H1 (cell line): ENCODE results near the gene SLC31A2. TPM values are rescaled to one million over a fixed set of nuclear protein-coding genes. Genes with fewer than 3 reads are reported as not detected.

Experiments
- CTCF ChIA-PET: fragments of 300-600 bp; sonication (Branson Sonifier 250); formaldehyde crosslinking; loops from one replicate; lab custom pipeline; 2021; ENCODE audit not compliant: partially characterized antibody; lab: Charles Lee
- POLR2A ChIA-PET: fragments of 300-600 bp; sonication (Branson Sonifier 250); formaldehyde crosslinking; loops from one replicate; lab custom pipeline; 2021; ENCODE audit warnings: inconsistent platforms; ENCODE audit not compliant: partially characterized antibody; lab: Charles Lee
- DNase-seq, 2 experiments: peaks; one replicate each; pipeline versions ENCODE4 v3.0.0 to v3.0.0-alpha.2; 2010 to 2022; ENCODE audit warnings: low spot score in 2 of 2, low read depth in 1 of 2, mixed read lengths in 1 of 2
- FAIRE-seq: peaks from 2 replicates; lab custom pipeline; 2011; peaks lifted over from hg19 to GRCh38; lab: Jason Lieb, UNC
- H2AFZ ChIP-seq: 2 replicates; pipeline ENCODE4 v1.8.1; 2012; ENCODE audit warnings: low read length, inconsistent platforms
- H2AK5ac ChIP-seq: 2 replicates; pipeline ENCODE4 v1.6.1; 2013; ENCODE audit warnings: low read depth, low read length
- H2BK120ac ChIP-seq: replicated peaks from 2 replicates; pipeline ENCODE3; 2013; ENCODE audit warnings: low read depth, low read length, inconsistent platforms
- H2BK12ac ChIP-seq: 2 replicates; pipeline ENCODE4 v1.6.1; 2013; ENCODE audit warnings: low read depth, low read length
- H2BK15ac ChIP-seq: 2 replicates; pipeline ENCODE4 v1.6.1; 2013; ENCODE audit warnings: low read length
- H2BK20ac ChIP-seq: 2 replicates; pipeline ENCODE4 v1.6.1; 2013; ENCODE audit warnings: low read length
- H2BK5ac ChIP-seq: 2 replicates; pipeline ENCODE4 v1.6.1; 2013; ENCODE audit warnings: low read depth, low read length
- H3K14ac ChIP-seq: 2 replicates; pipeline ENCODE4 v1.6.1; 2013; ENCODE audit warnings: inconsistent platforms; ENCODE audit not compliant: insufficient read length
- H3K18ac ChIP-seq: 2 replicates; pipeline ENCODE4 v1.6.1; 2013; ENCODE audit warnings: low read length; ENCODE audit errors: extremely low read depth
- H3K23ac ChIP-seq: 2 replicates; pipeline ENCODE4 v1.6.1; 2013; ENCODE audit warnings: inconsistent platforms; ENCODE audit not compliant: insufficient read length
- H3K23me2 ChIP-seq: 2 replicates; pipeline ENCODE4 v1.6.1; 2013; ENCODE audit warnings: low read depth, low read length
- H3K27ac ChIP-seq: 2 replicates; pipeline ENCODE4 v1.6.1; 2011; ENCODE audit warnings: low read depth, low read length, inconsistent platforms
- H3K27me3 ChIP-seq, 4 experiments: replicated peaks in 1 of 4; 1 replicate in 1 of 4; 2 replicates in 3 of 4; pipeline versions ENCODE4 v1.6.1 to v1.8.1; 2011 to 2013; ENCODE audit warnings: low read length in 3 of 4, mild to moderate bottlenecking in 3 of 4, inconsistent platforms in 2 of 4, mixed read lengths in 2 of 4, moderate library complexity in 1 of 4; ENCODE audit not compliant: control insufficient read depth in 3 of 4, insufficient read depth in 3 of 4; ENCODE audit errors: extremely low read depth in 1 of 4
- H3K36me3 ChIP-seq, 4 experiments: 2 replicates each; pipeline versions ENCODE4 v1.6.1 to v1.8.1; 2011 to 2013; ENCODE audit warnings: mild to moderate bottlenecking in 4 of 4, low read length in 3 of 4, moderate library complexity in 2 of 4, control low read depth in 1 of 4, inconsistent platforms in 1 of 4; ENCODE audit not compliant: insufficient read depth in 4 of 4, control insufficient read depth in 2 of 4
- H3K4ac ChIP-seq: replicated peaks from 2 replicates; pipeline ENCODE3; 2013; ENCODE audit warnings: low read length, low read depth, mixed read lengths, inconsistent platforms; ENCODE audit not compliant: insufficient read length
- H3K4me1 ChIP-seq, 4 experiments: replicated peaks in 1 of 4; 1 replicate in 1 of 4; 2 replicates in 3 of 4; pipeline versions ENCODE4 v1.6.1 to v1.8.1; 2011 to 2013; ENCODE audit warnings: low read length in 3 of 4, inconsistent platforms in 2 of 4, mixed read lengths in 1 of 4; ENCODE audit not compliant: insufficient read depth in 4 of 4, control insufficient read depth in 3 of 4
- H3K4me2 ChIP-seq, 2 experiments: 2 replicates each; pipeline versions ENCODE4 v1.6.1 to v1.8.1; 2011 to 2013; ENCODE audit warnings: low read depth in 2 of 2, low read length in 2 of 2, control low read depth in 1 of 2, inconsistent platforms in 1 of 2, mild to moderate bottlenecking in 1 of 2; ENCODE audit not compliant: insufficient read depth in 1 of 2
- H3K4me3 ChIP-seq, 4 experiments: fragments of 200-600, 300-600 bp in 1 of 4; sonication (generic), shearing (Covaris generic), sonication (Bioruptor Twin) in 1 of 4; 2 replicates each; pipeline versions ENCODE4 v1.5.1 to v1.8.1; 2011 to 2016; ENCODE audit warnings: low read length in 4 of 4, low read depth in 3 of 4, control low read depth in 2 of 4, inconsistent platforms in 2 of 4, mild to moderate bottlenecking in 2 of 4, mixed read lengths in 1 of 4, moderate library complexity in 1 of 4; ENCODE audit not compliant: insufficient read depth in 2 of 4; ENCODE audit errors: extremely low read depth in 1 of 4
- H3K56ac ChIP-seq: replicated peaks from 2 replicates; pipeline ENCODE3; 2013; ENCODE audit warnings: low read depth, mild to moderate bottlenecking, mixed read lengths, low read length, inconsistent platforms; ENCODE audit not compliant: insufficient read length
- H3K79me1 ChIP-seq: 2 replicates; pipeline ENCODE4 v1.6.1; 2013; ENCODE audit warnings: low read depth, low read length, control low read depth
- H3K79me2 ChIP-seq, 2 experiments: 2 replicates each; pipeline versions ENCODE4 v1.6.1 to v1.8.1; 2012 to 2013; ENCODE audit warnings: low read length in 2 of 2, mild to moderate bottlenecking in 2 of 2, inconsistent platforms in 1 of 2; ENCODE audit not compliant: insufficient read depth in 2 of 2, control insufficient read depth in 1 of 2
- H3K9ac ChIP-seq, 4 experiments: replicated peaks in 1 of 4; 1 replicate in 1 of 4; 2 replicates in 3 of 4; pipeline versions ENCODE4 v1.6.1 to v1.8.1; 2011 to 2013; ENCODE audit warnings: low read depth in 3 of 4, low read length in 3 of 4, control low read depth in 2 of 4, mild to moderate bottlenecking in 2 of 4, moderate library complexity in 2 of 4, inconsistent platforms in 1 of 4; ENCODE audit errors: extremely low read depth in 1 of 4
- H3K9me3 ChIP-seq, 2 experiments: 2 replicates each; pipeline versions ENCODE4 v1.6.1 to v1.8.1; 2012 to 2013; ENCODE audit warnings: mild to moderate bottlenecking in 2 of 2, moderate library complexity in 2 of 2, control low read depth in 1 of 2, inconsistent platforms in 1 of 2, low read depth in 1 of 2, low read length in 1 of 2, mixed read lengths in 1 of 2; ENCODE audit not compliant: insufficient read depth in 2 of 2
- H4K20me1 ChIP-seq, 2 experiments: replicated peaks in 1 of 2; 2 replicates each; pipeline versions ENCODE3 to v1.8.1; 2011 to 2013; ENCODE audit warnings: inconsistent platforms in 2 of 2, low read length in 2 of 2, mild to moderate bottlenecking in 1 of 2; ENCODE audit not compliant: insufficient read depth in 2 of 2, control insufficient read depth in 1 of 2
- H4K5ac ChIP-seq: 2 replicates; pipeline ENCODE4 v1.6.1; 2013; ENCODE audit warnings: low read length, low read depth, mixed read lengths, inconsistent platforms; ENCODE audit not compliant: insufficient read length
- H4K8ac ChIP-seq: 2 replicates; pipeline ENCODE4 v1.8.0; 2013; ENCODE audit warnings: mild to moderate bottlenecking, moderate library complexity, low read length, inconsistent platforms; ENCODE audit not compliant: insufficient read depth; ENCODE audit errors: extremely low read depth
- H4K91ac ChIP-seq: replicated peaks from 2 replicates; pipeline ENCODE3; 2013; ENCODE audit warnings: low read length, mixed read lengths, inconsistent platforms; ENCODE audit not compliant: insufficient read length
- ATF3 ChIP-seq: IDR thresholded peaks from 2 replicates; pipeline ENCODE4 v1.6.1; 2011; ENCODE audit warnings: low read depth, mild to moderate bottlenecking, low read length; ENCODE audit not compliant: insufficient read depth
- CHD1 ChIP-seq: IDR thresholded peaks from 2 replicates; pipeline ENCODE4 v1.6.1; 2012; ENCODE audit warnings: low read depth, low read length, improper control_type of control experiment
- CTBP2 ChIP-seq: IDR thresholded peaks from 2 replicates; pipeline ENCODE4 v1.7.0; 2011; ENCODE audit warnings: borderline replicate concordance, mild to moderate bottlenecking, moderate library complexity, mixed read lengths, low read length; ENCODE audit not compliant: insufficient read depth, insufficient read length
- KDM5A ChIP-seq: fragments of 200-600 bp; IDR thresholded peaks from 2 replicates; pipeline ENCODE4 v1.7.1; 2012; ENCODE audit warnings: mild to moderate bottlenecking, low read length, inconsistent platforms, mixed read lengths
- POLR2AphosphoS5 ChIP-seq: IDR thresholded peaks from 2 replicates; pipeline ENCODE4 v1.6.1; 2011; ENCODE audit warnings: low read depth, low read length
- RBBP5 ChIP-seq: IDR thresholded peaks from 2 replicates; pipeline ENCODE4 v1.7.1; 2012; ENCODE audit warnings: low read depth, mild to moderate bottlenecking, inconsistent platforms, low read length, moderate library complexity, borderline replicate concordance
- SAP30 ChIP-seq: fragments of 300-600 bp; sonication (generic); IDR thresholded peaks from 2 replicates; pipeline ENCODE4 v1.7.1; 2012; ENCODE audit warnings: low read length, moderate library complexity, mild to moderate bottlenecking, inconsistent platforms; ENCODE audit not compliant: insufficient read depth, insufficient replicate concordance
- SP4 ChIP-seq: IDR thresholded peaks from 2 replicates; pipeline ENCODE4 v1.6.1; 2012; ENCODE audit warnings: low read length, inconsistent platforms
- TAF7 ChIP-seq: optimal IDR thresholded peaks from 2 replicates; pipeline ENCODE3; 2011; ENCODE audit warnings: low read depth, mild to moderate bottlenecking, inconsistent platforms, low read length, moderate library complexity, borderline replicate concordance
- TBP ChIP-seq: IDR thresholded peaks from 2 replicates; pipeline ENCODE4 v1.6.1; 2011; ENCODE audit warnings: low read depth, low read length, improper control_type of control experiment
- YY1 ChIP-seq: IDR thresholded peaks from 2 replicates; pipeline ENCODE4 v1.6.1; 2011; ENCODE audit warnings: low read depth, mild to moderate bottlenecking, low read length
- WGBS, 2 experiments: shearing (Covaris generic) in 1 of 2; methylation state at CpG; one replicate each; pipeline versions ENCODE4 v1.1.6 to v1.1.7; 2013 to 2015; ENCODE audit warnings: low lambda C conversion rate in 2 of 2, mixed read lengths in 2 of 2, inconsistent platforms in 1 of 2, low coverage in 1 of 2, missing lambda C conversion rate in 1 of 2; ENCODE audit not compliant: insufficient replicate concordance in 2 of 2, insufficient coverage in 1 of 2, insufficient read length in 1 of 2; ENCODE audit errors: extremely low coverage in 1 of 2, missing lambda C conversion rate in 1 of 2; 5-methylcytosine and 5-hydroxymethylcytosine counted together
- polyA plus RNA-seq, 7 experiments: library from polyadenylated mRNA; depleted of rRNA in 3 of 7; stranded (reverse) in 5 of 7; unstranded in 2 of 7; fragments of >200 nt in 5 of 7; fragments of 200-250 nt in 2 of 7; gene quantifications; 1 replicate in 5 of 7; 2 replicates in 1 of 7; 4 replicates in 1 of 7; pipeline versions ENCODE4 v1.2.1 to v1.2.3, GENCODE V29; 2011 to 2013; ENCODE audit warnings: missing spikeins in 2 of 7, mixed read lengths in 2 of 7
- total RNA-seq: library from RNA; stranded (reverse); fragmentation: NEBNext Ultra II Directional; extraction: Animal tissue kit (Norgen Biotek cat#: 25700); gene quantifications from 2 replicates; pipeline ENCODE4 v1.2.1, GENCODE V29; 2021

Gene SLC31A2
- total and polyA plus RNA-seq, 2 of the 8 experiments (the other 6 are each of a cell fraction or from before 2014, with no cell fraction given) = 2.0 to 2.9 TPM

GRCh38 chr9:113186137-113186755 lies 35.4 kb downstream of the SLC31A2 start:
- no peak overlapping the region for H3K9ac ChIP-seq
- no peak overlapping the region for H3K56ac ChIP-seq
- no peak overlapping the region for H4K5ac ChIP-seq
- no peak overlapping the region for H3K4me2 ChIP-seq
- no peak overlapping the region for H2BK15ac ChIP-seq
- ChIA-PET POLR2A (interaction anchor here (1.0 kb wide), 1 partner anchor 37 kb away, joined by 4 read pairs; no protein-coding TSS in a partner anchor), CTCF (interaction anchor here (0.6 to 1.6 kb wide), 7 partner anchors 10 to 46 kb away, joined by 3 to 7 read pairs (median 3); no protein-coding TSS in a partner anchor)
- no peaks in the 10 kb centered on the region for H3K23me2 ChIP-seq
- H3K9me3 ChIP-seq = no peaks in the 10 kb centered on the region
- H2AFZ ChIP-seq = no peak overlapping the region
- H2BK20ac ChIP-seq = no peak overlapping the region
- H3K4me1 ChIP-seq = no peaks in the 10 kb centered on the region
- WGBS, 2 experiments = 93% methylated on average over 7 of the region's 7 CpGs; no CpG with 5 or more reads in 1 of the 2 experiments
- peaks cover 0 to 60% (median 33%) of the 10 kb centered on the region in 4 experiments; a peak in 7 of 8 replicates for H3K36me3 ChIP-seq
- H3K79me1 ChIP-seq = no peaks in the 10 kb centered on the region
- H4K91ac ChIP-seq = no peak overlapping the region
- no peak overlapping the region for H2BK12ac ChIP-seq
- TF ChIP-seq CTBP2 = no peak
- no peak for TF ChIP-seq TBP
- TF ChIP-seq RBBP5 = no peak
- TF ChIP-seq KDM5A = no peak
- no peak for TF ChIP-seq SAP30
- no peak for TF ChIP-seq ATF3
- no peak for TF ChIP-seq CHD1
- no peak for TF ChIP-seq SP4
- TF ChIP-seq YY1 = no peak
- TF ChIP-seq POLR2AphosphoS5 = no peak
- no peak for TF ChIP-seq TAF7
- no peak overlapping the region for H3K4ac ChIP-seq
- H3K23ac ChIP-seq = no peak overlapping the region
- H2BK5ac ChIP-seq = no peak overlapping the region
- no peak overlapping the region for H2BK120ac ChIP-seq
- H3K14ac ChIP-seq = no peak overlapping the region
- peaks cover 0 to 1% of the 10 kb centered on the region in 2 experiments for H4K20me1 ChIP-seq
- no peak overlapping the region for H3K18ac ChIP-seq
- no peaks in the 10 kb centered on the region for H3K79me2 ChIP-seq
- no peak overlapping the region for H4K8ac ChIP-seq
- no peak overlapping the region for H2AK5ac ChIP-seq
- no peak for FAIRE-seq
- H3K4me3 ChIP-seq = no peak overlapping the region
- no peak for DNase-seq
- H3K27ac ChIP-seq = no peak overlapping the region
- no peaks in the 10 kb centered on the region for H3K27me3 ChIP-seq
